HG03558 (cell line): ENCODE results near the gene TMEM183A.

Source experiments
- ATAC-seq: cut with Tn5 transposase; IDR thresholded peaks from one replicate; pipeline ENCODE4 v1.9.1; 2021; ENCODE audit warnings: moderate number of reproducible peaks; ENCODE audit not compliant: unreplicated experiment; ENCODE audit errors: extremely low read depth

TMEM183A gene

GRCh38 chr1:203026666-203027663, 19.8 kb downstream of the TMEM183A start:
- ATAC-seq, result no peak

GRCh38 chr1:203028067-203028783, 21.1 kb downstream of the TMEM183A start:
- no peak for ATAC-seq

GRCh38 chr1:203028784-203029553, 21.8 kb downstream of the TMEM183A start:
- no peak for ATAC-seq

- ATAC-seq, result no peak
These were observed 24.3 kb downstream of the TMEM183A start for GRCh38 chr1:203031467-203031866.

- no peak for ATAC-seq
These were observed 26.1 kb downstream of the TMEM183A start for GRCh38 chr1:203033287-203033686.

GRCh38 chr1:203033917-203034316, 26.7 kb downstream of the TMEM183A start:
- no peak for ATAC-seq

- no peak for ATAC-seq
These were observed 27.4 kb downstream of the TMEM183A start for GRCh38 chr1:203034422-203035110.

- no peak for ATAC-seq
These were observed 28.2 kb downstream of the TMEM183A start for GRCh38 chr1:203035111-203036000.

GRCh38 chr1:203036135-203036534, 29.0 kb downstream of the TMEM183A start:
- ATAC-seq, result no peak

- no peak for ATAC-seq
These were observed 29.4 kb downstream of the TMEM183A start for GRCh38 chr1:203036537-203036936.

GRCh38 chr1:203037509-203038190, 30.5 kb downstream of the TMEM183A start:
- ATAC-seq, result no peak

GRCh38 chr1:203038217-203038741, 31.1 kb downstream of the TMEM183A start:
- no peak for ATAC-seq

GRCh38 chr1:203038891-203039608, 31.9 kb downstream of the TMEM183A start:
- no peak for ATAC-seq

GRCh38 chr1:203039609-203040512, 32.7 kb downstream of the TMEM183A start:
- ATAC-seq, result no peak

GRCh38 chr1:203040513-203041275, 33.5 kb downstream of the TMEM183A start:
- ATAC-seq, result no peak
